ENCODE data around the gene SERPINB2.

The SERPINB2 gene

GRCh38 chr18:63878925-63879324 is 8.6 kb upstream of the SERPINB2 start:
- H3K4me1 Mint-ChIP-seq (ENCODE audit: low read depth): no peaks in the 10 kb centered on the region
- no peaks in the 10 kb centered on the region for H3K36me3 Mint-ChIP-seq
- no peak overlapping the region for H3K27ac Mint-ChIP-seq
- H3K4me3 Mint-ChIP-seq: no peak overlapping the region
- no peaks in the 10 kb centered on the region for H3K27me3 Mint-ChIP-seq
- H3K9me3 Mint-ChIP-seq (ENCODE audit: low read depth): no peaks in the 10 kb centered on the region

- H3K4me3 Mint-ChIP-seq: no peak overlapping the region
Observed at GRCh38 chr18:63879709-63880108, 7.8 kb upstream of the SERPINB2 start.

GRCh38 chr18:63881851-63882250 is 5.7 kb upstream of the SERPINB2 start:
- Mint-ChIP-seq H3K27me3 (peaks cover 5% of the 10 kb centered on the region), H3K4me3 (no peak overlapping the region), H3K9me3 (ENCODE audit: low read depth) (no peaks in the 10 kb centered on the region), H3K27ac (no peak overlapping the region), H3K4me1 (ENCODE audit: low read depth) (no peaks in the 10 kb centered on the region), H3K36me3 (no peaks in the 10 kb centered on the region)

More at GRCh38 chr18:63879709-63880108, 7.8 kb upstream of the SERPINB2 start:
- Mint-ChIP-seq H3K4me1 (ENCODE audit: low read depth) (no peaks in the 10 kb centered on the region), H3K27me3 (peaks cover 2% of the 10 kb centered on the region), H3K27ac (no peak overlapping the region), H3K9me3 (ENCODE audit: low read depth) (no peaks in the 10 kb centered on the region), H3K36me3 (no peaks in the 10 kb centered on the region)

- Mint-ChIP-seq H3K9me3 (ENCODE audit: low read depth) (no peaks in the 10 kb centered on the region), H3K36me3 (no peaks in the 10 kb centered on the region), H3K4me1 (ENCODE audit: low read depth) (peaks cover 1% of the 10 kb centered on the region), H3K4me3 (no peak overlapping the region), H3K27me3 (peaks cover 8% of the 10 kb centered on the region), H3K27ac (no peak overlapping the region)
Observed at GRCh38 chr18:63882333-63883141, 5.0 kb upstream of the SERPINB2 start.

GRCh38 chr18:63883617-63884016 is 3.9 kb upstream of the SERPINB2 start:
- Mint-ChIP-seq H3K4me1 (ENCODE audit: low read depth) (peaks cover 3% of the 10 kb centered on the region), H3K4me3 (no peak overlapping the region), H3K27me3 (peaks cover 9% of the 10 kb centered on the region), H3K36me3 (no peaks in the 10 kb centered on the region), H3K27ac (no peak overlapping the region), H3K9me3 (ENCODE audit: low read depth) (no peaks in the 10 kb centered on the region)

DNA sequence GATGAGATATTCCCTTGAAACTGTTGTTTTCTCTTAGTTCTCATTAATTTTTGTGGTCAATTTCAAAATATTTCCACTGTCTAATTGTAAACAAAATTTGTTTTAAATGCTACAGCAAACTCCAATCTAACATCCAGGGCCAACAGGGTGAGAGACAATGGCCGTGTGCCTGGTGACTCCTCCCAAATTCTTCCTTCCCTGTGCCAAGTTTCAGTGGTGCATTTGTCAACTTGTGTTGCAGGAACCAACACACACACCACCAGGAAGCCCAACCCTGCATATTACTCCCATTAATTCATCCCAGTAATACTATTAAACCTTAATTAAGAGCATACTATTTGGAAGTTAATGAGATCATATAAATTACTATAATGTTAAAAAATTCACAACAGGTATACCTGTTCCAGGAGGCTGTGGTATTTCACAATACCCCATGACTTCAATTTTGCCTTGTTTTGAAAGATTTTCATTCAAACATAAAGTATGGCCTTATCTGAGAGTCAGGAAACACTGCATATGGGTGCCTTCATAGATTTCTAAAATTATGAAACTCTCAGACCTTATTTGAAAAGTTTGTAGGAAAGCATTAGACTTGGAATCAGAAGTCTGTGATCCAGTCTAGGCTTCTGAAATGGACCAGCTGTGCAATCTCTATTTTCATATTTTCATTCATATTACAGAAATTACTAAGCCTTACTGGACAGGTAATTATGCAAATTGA is 1.1 kb downstream of the SERPINB2 start:
- Mint-ChIP-seq H3K27me3 (peaks cover 14% of the 10 kb centered on the region), H3K4me3 (no peak overlapping the region), H3K9me3 (ENCODE audit: low read depth) (no peaks in the 10 kb centered on the region), H3K27ac (no peak overlapping the region), H3K4me1 (ENCODE audit: low read depth) (peaks cover 3% of the 10 kb centered on the region), H3K36me3 (no peaks in the 10 kb centered on the region)

GRCh38 chr18:63889626-63890025 is 2.1 kb downstream of the SERPINB2 start:
- no peak overlapping the region for H3K27ac Mint-ChIP-seq
- H3K36me3 Mint-ChIP-seq: no peaks in the 10 kb centered on the region
- H3K9me3 Mint-ChIP-seq (ENCODE audit: low read depth): no peaks in the 10 kb centered on the region
- H3K4me1 Mint-ChIP-seq (ENCODE audit: low read depth): peaks cover 3% of the 10 kb centered on the region
- peaks cover 12% of the 10 kb centered on the region for H3K27me3 Mint-ChIP-seq
- H3K4me3 Mint-ChIP-seq: no peak overlapping the region

- H3K9me3 Mint-ChIP-seq (ENCODE audit: low read depth): no peaks in the 10 kb centered on the region
- no peaks in the 10 kb centered on the region for H3K36me3 Mint-ChIP-seq
- H3K27ac Mint-ChIP-seq: no peak overlapping the region
- H3K4me1 Mint-ChIP-seq (ENCODE audit: low read depth): peaks cover 3% of the 10 kb centered on the region
- peaks cover 11% of the 10 kb centered on the region for H3K27me3 Mint-ChIP-seq
- H3K4me3 Mint-ChIP-seq: no peak overlapping the region
Observed at GRCh38 chr18:63890237-63890949, 2.9 kb downstream of the SERPINB2 start.

DNA sequence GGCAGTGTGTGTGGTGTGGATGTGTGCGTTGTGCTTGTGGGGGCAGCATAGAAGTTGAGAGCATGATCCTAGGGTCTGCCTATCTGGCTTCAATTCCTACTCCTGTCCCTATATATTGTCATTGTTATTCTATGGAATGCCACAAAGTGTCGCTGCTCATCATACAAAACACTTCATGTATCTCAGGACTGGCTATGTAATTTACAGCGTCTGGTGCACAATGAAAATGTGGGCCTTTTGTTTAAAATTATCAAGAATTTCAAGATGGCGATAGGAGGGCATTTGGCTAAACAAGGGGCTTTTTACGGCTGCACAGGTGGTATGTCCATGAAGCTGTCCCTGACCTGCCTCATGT is 3.4 kb downstream of the SERPINB2 start:
- Mint-ChIP-seq H3K4me1 (ENCODE audit: low read depth) (peaks cover 3% of the 10 kb centered on the region), H3K4me3 (no peak overlapping the region), H3K27ac (no peak overlapping the region), H3K27me3 (peaks cover 10% of the 10 kb centered on the region), H3K9me3 (ENCODE audit: low read depth) (no peaks in the 10 kb centered on the region), H3K36me3 (no peaks in the 10 kb centered on the region)

- no peaks in the 10 kb centered on the region for H3K9me3 Mint-ChIP-seq (ENCODE audit: low read depth)
- H3K36me3 Mint-ChIP-seq: no peaks in the 10 kb centered on the region
- H3K4me3 Mint-ChIP-seq: no peak overlapping the region
- peaks cover 6% of the 10 kb centered on the region for H3K27me3 Mint-ChIP-seq
- no peak overlapping the region for H3K27ac Mint-ChIP-seq
- H3K4me1 Mint-ChIP-seq (ENCODE audit: low read depth): peaks cover 1% of the 10 kb centered on the region
Observed at GRCh38 chr18:63892566-63892965, 5.1 kb downstream of the SERPINB2 start.

DNA sequence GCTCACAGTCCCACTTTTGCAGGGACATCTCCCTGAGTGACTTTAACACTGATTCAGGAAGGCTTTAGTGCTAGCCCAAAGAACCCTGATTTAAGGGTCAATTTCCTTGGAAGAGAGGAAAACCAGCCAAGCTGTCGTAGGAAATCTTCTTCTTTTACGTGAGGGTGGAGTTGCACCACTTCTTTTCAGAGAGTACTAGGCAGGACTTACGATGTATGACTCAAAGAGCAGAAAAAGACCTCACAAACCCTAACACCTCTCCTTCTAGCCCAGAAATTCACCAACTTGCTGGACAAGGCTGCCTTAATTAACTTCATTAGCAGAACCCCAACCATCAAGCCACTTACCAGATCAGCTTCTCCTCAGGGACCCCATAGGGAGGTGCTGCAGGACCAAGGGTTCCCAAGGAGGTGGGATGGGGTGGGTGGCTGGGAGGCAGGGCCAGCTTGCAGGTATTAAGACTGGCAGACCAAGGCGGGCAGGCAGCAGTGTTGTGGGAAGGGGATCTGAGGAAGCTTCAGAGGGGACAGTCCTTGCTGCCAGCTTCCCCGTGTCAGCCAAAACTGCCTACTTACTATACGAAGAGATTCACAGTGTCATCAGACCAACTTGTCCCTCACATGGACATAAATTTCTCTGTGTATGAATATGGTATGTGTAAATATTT is 6.7 kb downstream of the SERPINB2 start:
- H3K4me3 Mint-ChIP-seq: no peak overlapping the region
- H3K27me3 Mint-ChIP-seq: peaks cover 10% of the 10 kb centered on the region
- H3K9me3 Mint-ChIP-seq (ENCODE audit: low read depth): no peaks in the 10 kb centered on the region
- H3K4me1 Mint-ChIP-seq (ENCODE audit: low read depth): no peaks in the 10 kb centered on the region
- no peak overlapping the region for H3K27ac Mint-ChIP-seq
- H3K36me3 Mint-ChIP-seq: no peaks in the 10 kb centered on the region

DNA sequence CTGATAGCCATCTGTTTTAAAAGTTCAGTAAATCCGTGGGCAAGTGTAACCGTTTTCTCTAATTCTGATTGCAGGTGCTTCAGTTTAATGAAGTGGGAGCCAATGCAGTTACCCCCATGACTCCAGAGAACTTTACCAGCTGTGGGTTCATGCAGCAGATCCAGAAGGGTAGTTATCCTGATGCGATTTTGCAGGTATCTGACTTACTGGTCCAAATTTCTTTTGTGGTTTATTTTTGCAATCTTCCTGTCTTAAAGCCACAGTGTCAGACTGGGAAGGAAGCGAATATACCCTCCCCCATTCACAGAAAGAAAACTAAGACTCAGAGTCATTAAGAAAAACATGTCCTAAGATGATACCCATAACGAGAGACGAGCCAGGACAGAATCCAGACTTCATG is 7.7 kb downstream of the SERPINB2 start:
- no peaks in the 10 kb centered on the region for H3K36me3 Mint-ChIP-seq
- H3K4me1 Mint-ChIP-seq (ENCODE audit: low read depth): no peaks in the 10 kb centered on the region
- H3K4me3 Mint-ChIP-seq: no peak overlapping the region
- no peak overlapping the region for H3K27ac Mint-ChIP-seq
- no peaks in the 10 kb centered on the region for H3K9me3 Mint-ChIP-seq (ENCODE audit: low read depth)
- peaks cover 7% of the 10 kb centered on the region for H3K27me3 Mint-ChIP-seq

- H3K4me1 Mint-ChIP-seq (ENCODE audit: low read depth): no peaks in the 10 kb centered on the region
- no peak overlapping the region for H3K4me3 Mint-ChIP-seq
- H3K27me3 Mint-ChIP-seq: peaks cover 6% of the 10 kb centered on the region
- H3K27ac Mint-ChIP-seq: no peak overlapping the region
- H3K9me3 Mint-ChIP-seq (ENCODE audit: low read depth): no peaks in the 10 kb centered on the region
- no peaks in the 10 kb centered on the region for H3K36me3 Mint-ChIP-seq
Observed at GRCh38 chr18:63897072-63897471, 9.6 kb downstream of the SERPINB2 start.

DNA sequence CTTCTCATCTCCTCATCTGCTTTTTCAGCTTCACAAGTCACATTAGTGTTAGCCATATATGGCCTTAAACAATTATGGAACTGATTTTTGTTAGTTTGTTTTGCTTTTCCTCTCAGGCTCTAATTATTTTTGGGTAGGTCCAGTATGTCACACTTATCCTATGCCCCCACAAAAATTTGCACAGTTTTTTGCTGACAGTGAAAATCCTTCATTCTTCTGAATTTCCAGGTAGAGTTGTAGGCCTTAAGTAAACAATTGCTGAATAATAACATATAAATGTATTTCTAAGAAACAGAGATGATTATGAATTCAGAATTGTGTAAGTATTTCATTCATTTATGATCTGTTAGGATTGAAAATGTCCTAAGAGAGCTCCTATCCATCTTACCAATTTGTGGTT is 11.7 kb downstream of the SERPINB2 start:
- H3K27ac Mint-ChIP-seq: no peak overlapping the region

More for the DNA sequence above, 11.7 kb downstream of the SERPINB2 start:
- peaks cover 8% of the 10 kb centered on the region for H3K27me3 Mint-ChIP-seq
- no peaks in the 10 kb centered on the region for H3K4me1 Mint-ChIP-seq (ENCODE audit: low read depth)
- no peak overlapping the region for H3K4me3 Mint-ChIP-seq
- no peaks in the 10 kb centered on the region for H3K36me3 Mint-ChIP-seq
- no peaks in the 10 kb centered on the region for H3K9me3 Mint-ChIP-seq (ENCODE audit: low read depth)

All from activated naive CD8-positive, alpha-beta T cell (primary cell).